Occipital lobe (tissue), 2 donors: ENCODE data around the gene FOXN3. TPM values are rescaled to one million over a fixed set of nuclear protein-coding genes. Genes with fewer than 3 reads are reported as not detected.

Experiments used
- DNase-seq: peaks from one replicate; lab custom pipeline; 2025; lab: John Stamatoyannopoulos, UW
- total RNA-seq: library from RNA; depleted of rRNA; stranded (reverse); fragments of >200 nt; gene quantifications from one replicate; pipeline ENCODE4 v1.2.3, GENCODE V29; 2014

The FOXN3 gene
- total RNA-seq, 1 donor from 2014 or later = 36.8 TPM

DNA sequence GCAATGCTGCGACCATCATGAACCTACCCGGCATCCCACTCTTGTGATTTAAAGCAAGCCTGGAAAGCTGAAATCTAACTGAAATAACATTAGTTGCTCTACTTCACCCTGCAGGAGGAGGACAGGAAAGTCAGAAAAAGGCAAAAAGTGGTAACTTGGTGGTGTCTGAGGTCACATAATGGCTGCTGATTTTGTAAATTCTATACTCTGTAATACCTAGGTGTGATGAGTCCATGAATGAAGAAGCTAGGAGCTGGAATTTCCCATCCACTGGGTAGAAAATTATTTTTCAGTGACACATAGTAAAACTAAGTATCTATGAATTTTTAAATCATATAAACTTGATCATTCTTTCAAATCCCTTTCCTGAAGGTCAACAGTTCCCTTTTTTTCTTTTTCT is 183.8 kb downstream of the FOXN3 start:
- DNase-seq = no peak

DNA sequence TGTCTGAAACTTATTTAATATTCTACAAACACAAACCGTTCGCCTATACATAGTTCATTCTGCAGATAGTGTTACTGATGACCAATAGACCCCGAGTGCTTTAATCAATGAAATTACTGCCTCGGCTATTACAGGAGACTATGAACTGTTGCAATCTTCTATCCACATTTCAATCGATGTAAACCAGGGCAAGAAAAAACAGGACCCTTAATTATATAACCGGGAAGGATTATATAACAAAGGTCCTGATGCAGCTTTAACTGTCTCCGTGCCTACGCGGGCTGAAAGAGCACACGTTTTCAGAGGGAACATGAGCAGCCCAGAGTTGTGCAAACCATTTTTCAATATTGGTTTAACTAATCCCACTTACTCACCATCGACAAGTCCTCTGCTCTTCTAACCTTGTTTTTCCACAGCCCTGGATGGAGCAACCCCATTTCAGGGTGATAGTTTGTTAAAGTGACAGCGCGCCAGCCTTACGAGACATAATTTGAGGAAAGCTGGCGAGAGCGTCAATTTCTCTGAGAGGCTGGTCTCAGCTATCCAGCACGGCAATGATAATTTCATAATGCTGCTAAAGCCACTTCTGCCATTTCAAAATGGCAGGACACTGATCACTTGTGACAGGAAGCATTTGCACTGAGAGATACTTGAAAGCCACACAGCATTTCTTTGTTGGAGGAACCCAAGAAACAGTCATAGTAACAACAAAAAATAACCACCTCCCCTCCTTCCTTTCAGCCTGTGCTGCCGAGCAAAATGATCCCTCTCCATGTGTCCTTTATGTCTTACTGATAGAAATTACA is 184.6 kb downstream of the FOXN3 start:
- no peak for DNase-seq

DNA sequence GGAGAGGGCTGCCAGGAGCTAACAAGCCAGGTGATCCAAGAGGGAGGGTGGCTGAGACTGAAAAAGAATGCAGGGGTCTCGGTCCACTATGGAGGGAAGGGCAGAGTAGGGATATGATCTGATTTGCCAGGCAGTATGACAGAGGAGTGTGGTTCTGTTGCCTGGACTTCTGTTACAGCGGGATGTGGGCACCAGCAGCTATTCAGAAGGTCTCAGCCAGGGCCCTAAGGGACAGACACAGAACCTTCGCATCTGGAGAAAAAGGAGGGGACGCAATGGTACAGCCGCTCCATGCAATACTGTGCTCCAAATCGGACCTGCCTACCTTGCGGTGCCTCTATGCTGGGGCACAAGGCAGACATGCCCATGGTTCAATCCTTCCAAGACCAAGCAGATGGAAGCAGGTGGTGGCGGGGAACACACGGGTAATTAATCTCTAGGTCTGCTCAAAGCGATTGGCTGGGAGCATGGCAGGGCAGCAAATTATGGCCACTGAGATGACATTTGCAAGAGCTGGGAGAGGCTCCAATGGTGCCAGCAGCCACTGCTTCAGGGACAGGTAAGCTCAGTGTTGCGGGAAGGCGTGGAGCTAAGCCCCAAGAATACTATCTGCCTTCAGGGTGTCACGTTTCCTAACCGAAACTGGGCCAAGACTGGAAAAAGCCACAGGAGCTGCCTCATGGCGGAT is 185.5 kb downstream of the FOXN3 start:
- DNase-seq = no peak

DNA sequence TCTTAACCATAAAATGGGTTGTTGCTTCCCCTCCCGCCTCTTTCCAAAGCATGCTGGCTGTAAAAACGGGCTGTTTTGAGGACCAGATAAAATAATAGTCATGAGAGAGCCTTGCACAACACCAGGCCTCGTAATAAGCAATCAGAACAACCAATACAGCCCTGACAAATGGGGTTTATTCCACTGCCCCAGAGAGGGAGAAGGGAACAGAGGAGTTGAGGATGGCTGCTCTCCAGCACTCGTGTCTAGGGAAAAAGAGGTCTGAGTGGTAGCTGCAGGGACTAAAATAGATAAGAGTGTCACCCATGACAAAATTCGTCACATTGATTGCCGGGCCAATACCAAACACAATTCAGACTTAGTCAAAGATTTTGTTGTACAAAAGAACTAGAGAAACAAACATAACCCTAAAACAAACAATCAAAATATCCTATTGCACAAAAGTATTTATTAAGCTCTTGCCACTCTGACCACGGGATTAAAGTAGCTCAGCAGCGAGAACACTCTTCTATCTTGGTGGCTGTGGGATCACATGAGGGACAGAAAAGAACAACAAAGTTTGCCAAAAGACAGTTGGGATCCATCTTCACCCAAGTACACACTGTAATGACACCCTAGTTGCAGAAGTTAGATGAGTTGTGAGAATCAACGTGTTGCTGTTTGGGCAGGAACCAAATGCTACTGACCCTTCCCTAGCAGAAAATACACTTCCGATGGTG is 188.0 kb downstream of the FOXN3 start:
- DNase-seq = no peak

DNA sequence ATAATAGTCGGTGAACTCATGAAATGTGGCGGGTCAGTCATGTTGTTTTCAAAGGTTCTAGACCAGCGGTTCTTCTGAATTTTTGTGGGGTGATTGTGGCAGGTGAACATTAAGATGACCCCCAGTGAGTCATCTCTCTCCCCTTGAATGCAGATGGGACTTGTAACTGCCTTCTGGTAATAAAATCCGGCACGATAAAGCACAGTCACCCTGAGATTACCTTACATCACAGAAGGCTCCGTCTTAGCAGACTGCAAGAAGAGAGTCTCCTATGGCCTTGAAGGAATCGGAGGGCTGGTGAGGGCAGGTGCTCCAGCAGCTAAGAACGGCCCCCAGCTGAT is 189.6 kb downstream of the FOXN3 start:
- DNase-seq = no peak

DNA sequence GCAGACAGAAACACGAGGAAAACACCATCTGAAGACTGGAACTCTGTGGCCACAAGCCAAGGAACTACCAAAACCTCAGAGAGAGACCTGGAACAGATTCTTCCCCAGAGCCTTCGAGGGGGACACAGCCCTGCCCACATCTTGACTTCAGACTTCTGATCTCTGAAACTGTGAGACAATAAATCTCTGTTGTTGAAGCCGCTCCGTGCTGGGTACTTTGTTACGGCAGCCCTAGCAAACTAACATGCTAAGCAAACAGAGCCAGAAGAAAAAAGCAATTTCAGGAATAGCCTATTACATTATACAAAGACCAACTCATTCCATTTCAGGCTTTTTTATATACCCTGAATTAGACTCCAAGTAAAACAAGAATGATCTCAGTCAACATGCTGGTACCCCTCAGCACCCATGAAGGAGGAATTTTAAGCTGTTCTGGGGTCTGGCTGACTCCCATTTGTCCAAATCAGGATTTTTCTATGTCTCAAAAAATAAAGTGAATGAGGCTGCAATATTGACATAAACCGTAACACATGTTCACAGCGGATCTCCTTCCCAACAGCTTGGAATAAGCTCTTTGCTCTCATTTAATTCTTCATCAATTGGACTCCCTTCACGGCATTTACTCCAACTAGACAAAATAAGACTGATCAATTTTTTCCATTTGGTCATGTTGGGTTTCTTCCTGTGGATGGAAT is 190.1 kb downstream of the FOXN3 start:
- DNase-seq = no peak

DNA sequence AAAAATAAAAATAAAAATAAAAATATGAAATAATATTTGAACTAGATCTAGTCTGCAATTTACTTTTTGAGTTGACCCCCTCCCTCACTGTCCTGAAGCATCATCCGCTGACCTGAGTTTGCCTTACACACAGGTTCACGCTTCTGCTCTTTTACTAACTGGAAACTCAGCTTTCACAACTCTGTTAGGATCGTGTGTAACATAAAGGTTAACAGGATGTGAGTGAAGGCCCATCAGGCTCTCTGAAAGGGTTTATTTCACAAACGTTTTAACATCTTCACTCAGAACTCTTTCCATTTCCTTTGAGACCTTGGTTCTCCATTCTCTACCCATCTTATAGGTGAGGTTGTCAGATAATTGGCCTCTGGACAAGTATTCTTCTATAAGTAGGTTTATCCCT is 191.4 kb downstream of the FOXN3 start:
- DNase-seq = no peak

DNA sequence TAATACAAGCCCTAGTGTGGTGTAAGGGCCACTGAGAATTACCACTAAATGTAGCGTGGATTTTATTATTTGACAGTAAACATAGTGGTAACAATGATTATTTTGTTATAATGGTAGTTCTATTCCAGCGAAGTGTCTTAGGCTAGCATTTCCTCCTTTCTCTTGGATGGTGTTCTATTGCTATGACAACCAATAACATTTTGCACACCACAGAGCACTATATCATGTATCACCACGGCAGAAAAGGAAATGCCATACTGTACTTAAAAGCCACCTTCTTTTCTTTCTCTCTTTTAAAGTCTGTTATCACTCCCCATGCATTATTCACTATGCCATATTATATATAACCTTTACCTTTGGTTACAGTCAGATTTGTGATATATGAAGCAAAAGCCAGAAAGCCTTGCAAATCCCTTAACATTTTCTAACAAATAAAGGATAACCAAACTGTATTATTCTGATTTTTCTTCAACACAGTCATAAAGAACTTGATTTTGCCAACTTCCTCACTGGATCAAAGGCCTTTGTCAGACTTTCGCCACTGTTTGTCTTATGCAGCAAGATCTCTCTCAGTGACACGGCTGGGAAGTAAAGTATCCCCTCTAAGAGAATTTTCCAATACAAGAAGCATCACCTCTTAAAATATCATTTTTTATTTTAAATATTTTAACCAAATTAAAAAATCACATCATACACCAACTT is 195.8 kb downstream of the FOXN3 start:
- DNase-seq = no peak

DNA sequence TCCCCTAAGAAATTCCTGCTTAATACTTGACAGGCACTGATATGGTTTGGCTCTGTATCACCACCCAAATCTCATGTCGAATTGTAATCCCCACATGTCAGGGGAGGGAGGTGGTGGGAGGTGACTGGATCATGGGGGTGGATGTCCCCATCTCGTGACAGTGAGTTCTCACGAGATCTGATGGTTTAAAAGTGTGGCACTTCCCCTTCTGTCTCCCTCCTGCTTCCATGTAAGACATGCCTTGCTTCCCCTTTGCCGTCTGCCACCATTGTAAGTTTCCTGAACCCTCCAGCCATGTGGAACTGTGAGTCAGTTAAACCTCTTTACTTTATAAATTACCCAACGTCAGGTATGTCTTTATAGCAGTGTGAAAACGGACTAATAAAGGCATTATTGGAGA is 198.0 kb downstream of the FOXN3 start:
- DNase-seq = no peak

DNA sequence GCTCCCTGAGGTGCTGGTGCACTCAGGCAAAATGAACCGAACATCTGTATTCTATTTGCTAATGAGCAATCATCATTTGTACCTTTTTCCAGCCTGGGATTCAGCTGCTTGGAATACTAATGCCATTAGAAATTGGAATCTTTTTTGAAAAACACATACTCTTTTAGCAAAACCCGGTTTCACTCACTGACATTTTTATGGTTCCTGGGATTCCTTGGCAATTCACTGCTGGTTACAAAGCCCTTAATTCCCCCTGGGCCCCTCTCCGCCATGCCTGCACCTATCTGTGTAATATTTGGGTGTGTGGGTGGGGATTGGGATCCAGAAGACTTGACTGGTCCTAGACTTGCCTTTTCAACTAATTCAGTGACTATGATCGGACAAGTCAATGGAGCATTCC is 199.1 kb downstream of the FOXN3 start:
- no peak for DNase-seq

DNA sequence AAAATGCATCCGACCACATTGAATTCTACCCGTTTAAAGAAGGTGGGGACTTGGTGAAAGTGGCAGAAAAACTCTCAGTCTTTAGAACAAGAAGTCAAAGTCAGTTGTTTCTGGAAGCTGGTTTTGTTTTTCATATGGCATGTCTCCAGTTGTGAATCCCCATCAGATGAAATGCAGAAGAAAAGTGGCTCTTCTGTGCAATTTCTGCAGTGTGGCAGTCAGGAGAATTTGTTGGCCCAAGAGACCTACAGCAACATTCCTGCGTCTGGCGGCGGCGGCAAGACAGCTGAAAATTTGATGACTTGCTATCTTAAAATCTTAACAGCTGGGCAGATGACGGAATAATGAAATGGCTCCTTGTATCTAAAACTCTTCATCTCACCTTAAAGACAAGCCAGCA is 201.5 kb downstream of the FOXN3 start:
- no peak for DNase-seq

DNA sequence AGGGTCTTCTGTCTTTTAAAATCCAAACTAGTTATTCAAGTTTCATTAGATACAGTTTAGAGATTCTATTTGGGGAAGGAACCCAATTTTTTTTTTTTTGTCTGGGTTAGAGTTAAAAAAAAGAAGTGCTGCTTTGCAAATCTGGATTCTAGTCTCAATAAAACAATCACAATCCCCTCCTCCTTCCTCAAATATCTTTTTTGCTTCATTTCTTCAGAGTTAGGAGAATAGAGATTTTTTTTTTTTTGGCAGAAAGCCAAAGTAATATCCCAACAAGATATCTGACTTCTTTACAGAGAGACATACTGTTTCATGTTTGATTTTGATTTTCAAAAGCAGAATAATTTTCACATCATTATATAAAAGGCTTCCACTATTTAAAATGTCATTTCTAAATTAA is 201.9 kb downstream of the FOXN3 start:
- DNase-seq = no peak

DNA sequence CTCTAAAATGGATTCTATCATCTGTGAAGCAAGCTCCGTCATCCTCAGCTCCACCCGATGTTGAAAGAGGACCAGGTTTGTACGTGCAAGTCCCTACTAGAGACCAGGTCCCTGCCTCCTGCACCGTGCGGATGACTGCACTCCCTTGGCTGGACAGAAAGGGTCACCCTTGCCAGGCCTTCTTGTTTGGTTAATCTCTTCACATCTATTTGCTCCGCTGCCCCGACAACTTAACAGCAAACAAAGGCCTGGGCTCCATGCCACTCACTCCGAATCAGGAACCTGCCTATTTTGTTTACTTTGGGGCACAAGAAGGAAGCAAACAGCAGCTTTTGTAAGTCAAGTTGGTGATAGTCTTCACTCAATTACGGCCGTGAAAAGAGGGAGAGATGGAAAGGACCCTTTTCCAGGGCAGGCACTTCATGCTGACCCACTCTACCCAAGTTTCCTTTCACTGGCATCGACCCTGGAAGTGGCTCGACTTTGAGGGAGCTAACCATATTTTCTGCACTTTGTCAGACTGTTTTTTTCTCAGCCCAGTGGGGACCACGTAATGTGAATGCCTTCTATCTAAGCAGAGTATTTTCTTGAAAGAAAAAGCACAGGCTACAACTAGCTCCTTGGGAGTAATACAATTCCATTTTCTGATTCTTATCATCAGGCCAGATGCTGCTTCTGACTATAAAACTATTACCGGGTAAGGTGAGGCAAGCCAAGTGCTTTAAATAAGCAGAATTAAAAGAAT is 202.6 kb downstream of the FOXN3 start:
- no peak for DNase-seq

DNA sequence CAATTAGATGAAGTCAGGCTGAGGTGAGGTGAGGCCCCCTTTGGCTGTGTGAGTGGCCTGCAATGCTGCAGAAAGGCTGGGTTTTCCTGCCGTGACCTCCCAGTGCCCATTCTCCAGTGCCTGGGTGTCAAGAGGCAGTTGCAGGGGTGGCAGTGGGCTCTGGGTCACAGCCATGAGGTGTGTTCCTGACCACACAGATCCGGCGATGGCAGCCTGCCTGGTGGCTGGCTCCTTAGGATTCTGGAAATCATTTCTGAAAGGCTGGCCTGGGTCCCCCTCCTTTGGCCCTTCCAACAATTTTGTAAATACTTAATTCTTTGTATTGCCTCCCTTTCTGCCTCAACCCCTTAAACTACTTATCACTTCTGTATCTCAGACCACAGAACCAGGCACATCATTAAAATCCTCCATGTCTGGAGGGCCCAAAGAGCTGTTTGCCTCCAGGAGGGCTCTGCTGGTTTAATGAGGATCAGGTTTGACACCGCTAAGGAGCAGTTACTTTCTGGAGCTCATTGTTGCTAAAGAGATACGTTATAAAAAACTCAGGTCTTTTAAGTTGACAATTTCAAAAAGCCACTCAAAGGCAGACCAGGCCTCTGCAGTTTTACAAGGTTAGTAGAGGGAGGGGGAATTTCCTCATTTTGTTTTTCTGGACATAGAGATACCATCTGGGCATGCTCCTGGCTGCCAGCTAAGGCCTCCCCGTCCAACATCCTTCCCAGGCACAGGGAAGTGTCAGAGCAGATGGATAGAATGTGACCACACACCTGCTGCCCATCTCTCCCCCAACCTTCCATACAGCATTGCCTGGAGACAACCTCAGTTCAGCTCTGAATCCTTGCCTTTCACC is 204.4 kb downstream of the FOXN3 start:
- DNase-seq = no peak

DNA sequence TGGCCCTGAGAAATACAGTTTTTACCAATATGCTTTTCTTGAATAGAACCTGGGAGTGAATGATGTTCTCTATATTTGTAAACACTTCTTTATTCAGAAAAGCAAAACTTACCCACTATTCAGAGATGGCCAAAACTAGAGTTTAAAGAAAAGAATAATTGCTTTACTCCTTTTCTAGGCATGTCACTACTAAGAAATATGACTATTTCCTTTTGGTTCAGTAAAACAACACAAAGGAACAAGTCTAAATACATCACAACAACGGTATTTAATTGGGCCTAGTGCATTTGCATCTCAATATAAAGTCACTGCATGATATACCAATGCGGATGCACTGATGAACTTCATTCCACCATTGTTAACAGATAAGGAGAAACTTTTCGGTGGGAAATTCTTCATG is 207.5 kb downstream of the FOXN3 start:
- DNase-seq = no peak

DNA sequence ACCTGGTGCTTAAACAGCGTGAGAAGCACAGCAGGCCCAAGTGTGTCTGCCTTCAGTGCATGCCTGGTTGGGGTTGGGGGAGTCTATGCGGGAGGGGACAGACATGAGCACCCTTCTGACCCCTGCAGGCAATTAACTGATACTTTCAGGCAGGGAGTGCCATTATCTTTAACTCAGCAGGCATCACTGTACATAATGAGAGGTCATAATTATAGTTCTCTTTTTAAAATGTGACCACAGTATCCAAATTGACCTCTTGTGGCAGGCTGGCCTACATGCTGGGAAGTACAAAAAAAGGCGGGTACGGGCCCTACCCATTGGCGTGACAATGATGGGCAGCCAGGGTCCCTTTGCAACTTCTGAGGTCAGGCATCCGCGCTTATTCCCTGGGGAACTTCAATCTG is 209.1 kb downstream of the FOXN3 start:
- DNase-seq = no peak

DNA sequence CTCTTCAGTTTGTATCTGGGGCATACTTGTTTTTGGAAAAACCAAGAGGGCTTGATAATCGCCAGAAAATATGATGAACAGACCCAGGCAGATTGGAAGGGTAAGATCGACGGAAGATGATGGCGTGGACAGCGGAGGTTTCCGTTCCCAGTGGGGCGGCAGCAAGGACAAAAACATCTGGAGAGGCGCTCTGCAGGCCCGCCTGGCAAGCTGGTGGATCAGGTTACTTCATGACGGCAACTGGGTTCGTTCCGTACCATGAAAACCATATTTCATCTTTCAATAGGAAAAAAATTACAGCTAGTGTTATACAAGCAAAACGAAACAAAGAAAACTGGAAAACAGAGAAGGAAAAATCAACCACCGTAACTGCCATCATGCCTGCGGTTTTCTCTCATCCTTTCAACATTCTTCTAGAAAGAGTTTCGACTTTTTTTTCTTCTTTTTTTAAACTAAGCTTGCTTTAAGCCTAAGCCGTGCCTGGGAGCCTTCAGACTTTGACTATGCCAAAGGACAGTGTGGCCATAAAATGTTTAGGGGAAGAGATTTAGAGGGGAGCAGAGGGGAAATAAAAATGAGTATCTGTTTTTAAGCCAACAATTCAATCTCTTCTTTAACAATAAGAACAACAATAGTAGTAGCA is 210.5 kb downstream of the FOXN3 start:
- DNase-seq = no peak

DNA sequence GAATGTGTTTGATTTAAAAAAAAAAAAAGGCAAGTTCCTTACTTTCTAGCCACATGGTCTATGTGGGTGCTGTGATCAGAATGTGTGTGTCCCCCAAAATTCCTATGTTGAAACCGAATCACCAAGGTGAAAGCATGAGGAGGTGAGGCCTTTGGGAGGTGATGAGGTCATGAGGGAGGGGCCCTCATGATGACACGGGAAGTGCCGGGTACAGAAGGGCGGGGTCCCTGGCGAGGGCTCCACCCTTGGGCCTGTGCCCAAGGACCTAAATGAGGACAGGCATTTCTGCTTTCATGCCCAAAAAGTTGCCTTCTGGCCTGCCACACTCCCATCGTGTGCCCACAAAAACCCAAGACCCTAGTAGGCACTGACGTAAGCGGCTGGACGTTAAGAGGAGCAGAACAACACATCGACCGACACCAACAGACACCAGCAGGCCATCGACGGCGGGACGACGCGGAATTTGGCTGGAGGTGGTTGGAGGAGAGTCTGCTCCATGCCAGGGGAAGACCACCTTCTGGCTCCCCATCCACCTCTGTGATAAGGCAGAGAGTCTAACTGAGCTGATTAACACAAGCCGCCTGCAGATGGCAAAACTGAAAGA is 211.8 kb downstream of the FOXN3 start:
- no peak for DNase-seq
